Lower leg skin (tissue), 3 donors: Measurements from ENCODE around the gene NINL.

Experiments used
- POLR2A ChIP-seq, 2 donors: fragments of 450-650 bp; IDR thresholded peaks; one replicate each; pipeline ENCODE4 v1.6.1; 2016 to 2017; ENCODE audit warnings: antibody characterized with exemption in 2 of 2, mild to moderate bottlenecking in 1 of 2, moderate library complexity in 1 of 2
- TF ChIP-seq, protein P1 (sequence below), 3 donors: fragments of 450-650 bp; IDR thresholded peaks; one replicate each; pipeline ENCODE4 v1.5.1; 2016; ENCODE audit warnings: antibody characterized with exemption in 3 of 3, mild to moderate bottlenecking in 3 of 3, moderate library complexity in 2 of 3

GRCh38 chr20:25447671-25448070, 137.7 kb downstream of the NINL start:
- TF ChIP-seq, protein P1, sequence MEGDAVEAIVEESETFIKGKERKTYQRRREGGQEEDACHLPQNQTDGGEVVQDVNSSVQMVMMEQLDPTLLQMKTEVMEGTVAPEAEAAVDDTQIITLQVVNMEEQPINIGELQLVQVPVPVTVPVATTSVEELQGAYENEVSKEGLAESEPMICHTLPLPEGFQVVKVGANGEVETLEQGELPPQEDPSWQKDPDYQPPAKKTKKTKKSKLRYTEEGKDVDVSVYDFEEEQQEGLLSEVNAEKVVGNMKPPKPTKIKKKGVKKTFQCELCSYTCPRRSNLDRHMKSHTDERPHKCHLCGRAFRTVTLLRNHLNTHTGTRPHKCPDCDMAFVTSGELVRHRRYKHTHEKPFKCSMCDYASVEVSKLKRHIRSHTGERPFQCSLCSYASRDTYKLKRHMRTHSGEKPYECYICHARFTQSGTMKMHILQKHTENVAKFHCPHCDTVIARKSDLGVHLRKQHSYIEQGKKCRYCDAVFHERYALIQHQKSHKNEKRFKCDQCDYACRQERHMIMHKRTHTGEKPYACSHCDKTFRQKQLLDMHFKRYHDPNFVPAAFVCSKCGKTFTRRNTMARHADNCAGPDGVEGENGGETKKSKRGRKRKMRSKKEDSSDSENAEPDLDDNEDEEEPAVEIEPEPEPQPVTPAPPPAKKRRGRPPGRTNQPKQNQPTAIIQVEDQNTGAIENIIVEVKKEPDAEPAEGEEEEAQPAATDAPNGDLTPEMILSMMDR (IDR thresholded peaks at IDR 0.05) = no peak
- TF ChIP-seq POLR2A (IDR thresholded peaks at IDR 0.05) = no peak
